K562 (cell line): ENCODE measurements around the gene MPHOSPH6. TPM values are rescaled to one million over a fixed set of nuclear protein-coding genes. Genes with fewer than 3 reads are reported as not detected.

Source experiments
- E2F8 ChIP-seq: fragments of 450-650 bp; IDR thresholded peaks from 2 replicates; pipeline ENCODE4 v1.7.1; 2018; ENCODE audit warnings: mild to moderate bottlenecking, low read depth; ENCODE audit not compliant: partially characterized antibody
- FOXO4 ChIP-seq: fragments of 450-650 bp; formaldehyde crosslinking; IDR thresholded peaks from 2 replicates; pipeline ENCODE4 v1.4.0; 2020; ENCODE audit warnings: mild to moderate bottlenecking, moderate library complexity
- PTTG1 ChIP-seq: fragments of 450-650 bp; IDR thresholded peaks from 2 replicates; pipeline ENCODE4 v1.6.1; 2016; ENCODE audit warnings: low read depth, mild to moderate bottlenecking, missing genetic modification characterization, missing compliant biosample characterization
- SP2 ChIP-seq: IDR thresholded peaks from 2 replicates; pipeline ENCODE4 v1.6.1; 2011; ENCODE audit warnings: mild to moderate bottlenecking, low read depth, low read length, moderate library complexity; ENCODE audit not compliant: poor library complexity, severe bottlenecking; ENCODE audit errors: extremely low read depth
- ZBTB8A ChIP-seq: fragments of 450-650 bp; IDR thresholded peaks from 2 replicates; pipeline ENCODE4 v1.6.1; 2018; ENCODE audit warnings: mild to moderate bottlenecking, moderate library complexity; ENCODE audit not compliant: partially characterized antibody
- ZZZ3 ChIP-seq: fragments of 450-650 bp; IDR thresholded peaks from 2 replicates; pipeline ENCODE4 v1.6.1; 2016; ENCODE audit warnings: antibody characterized with exemption, mild to moderate bottlenecking, moderate library complexity
- polyA plus RNA-seq, 8 experiments: library from polyadenylated mRNA; depleted of rRNA in 4 of 8; stranded (reverse) in 5 of 8; unstranded in 3 of 8; fragments of >200 nt; fragmentation: Nextera tagmentation in 2 of 8; fragmentation: Illumina TruSeq in 1 of 8; extraction: Ambion mirVana in 2 of 8; extraction: Trizol in 1 of 8; gene quantifications; 2 replicates each; pipeline versions ENCODE4 v1.2.1 to v1.2.3, GENCODE V29; 2011 to 2014; ENCODE audit warnings: inconsistent platforms in 1 of 8, missing spikeins in 1 of 8
- total RNA-seq, 7 experiments: library from RNA; depleted of rRNA in 6 of 7; stranded (reverse); fragments of >200 nt in 6 of 7; fragmentation: Illumina TruSeq in 2 of 7; extraction: Trizol in 2 of 7; gene quantifications; 2 replicates each; pipeline versions ENCODE4 v1.2.1 to v1.2.3, GENCODE V29; 2011 to 2021; ENCODE audit warnings: low replicate concordance in 1 of 7
- TF ChIP-seq, protein P1 (sequence below): fragments of 250-450 bp; sonication (Bioruptor Pico); IDR thresholded peaks from 2 replicates; pipeline ENCODE4 v1.8.0; 2022; ENCODE audit warnings: inconsistent platforms

The MPHOSPH6 gene
- total and polyA plus RNA-seq, 9 of the 15 experiments (the other 6 are each of a cell fraction or from before 2014, with no cell fraction given) = 37.0 to 153 (median 76.7) TPM

DNA sequence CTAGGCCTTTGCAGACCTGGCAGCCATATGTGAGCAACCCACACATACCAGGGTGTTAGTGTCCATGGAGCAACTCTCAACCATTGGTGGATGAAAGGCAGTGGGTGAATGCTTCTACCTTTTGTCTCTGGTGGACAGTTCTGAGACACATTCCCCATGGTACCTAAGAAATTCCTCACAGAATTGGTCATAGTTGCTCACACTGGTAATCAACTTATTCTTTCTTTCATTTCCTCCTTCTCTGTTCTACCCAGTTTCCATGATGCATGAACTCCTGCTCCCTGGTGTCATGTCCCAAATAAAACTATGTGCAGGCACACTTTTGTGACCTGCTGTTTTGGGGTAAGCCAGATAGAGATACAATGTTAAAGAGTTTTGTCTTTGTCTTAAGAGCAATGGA, 33.2 kb upstream of the MPHOSPH6 start (continued):
- TF ChIP-seq, protein P1, sequence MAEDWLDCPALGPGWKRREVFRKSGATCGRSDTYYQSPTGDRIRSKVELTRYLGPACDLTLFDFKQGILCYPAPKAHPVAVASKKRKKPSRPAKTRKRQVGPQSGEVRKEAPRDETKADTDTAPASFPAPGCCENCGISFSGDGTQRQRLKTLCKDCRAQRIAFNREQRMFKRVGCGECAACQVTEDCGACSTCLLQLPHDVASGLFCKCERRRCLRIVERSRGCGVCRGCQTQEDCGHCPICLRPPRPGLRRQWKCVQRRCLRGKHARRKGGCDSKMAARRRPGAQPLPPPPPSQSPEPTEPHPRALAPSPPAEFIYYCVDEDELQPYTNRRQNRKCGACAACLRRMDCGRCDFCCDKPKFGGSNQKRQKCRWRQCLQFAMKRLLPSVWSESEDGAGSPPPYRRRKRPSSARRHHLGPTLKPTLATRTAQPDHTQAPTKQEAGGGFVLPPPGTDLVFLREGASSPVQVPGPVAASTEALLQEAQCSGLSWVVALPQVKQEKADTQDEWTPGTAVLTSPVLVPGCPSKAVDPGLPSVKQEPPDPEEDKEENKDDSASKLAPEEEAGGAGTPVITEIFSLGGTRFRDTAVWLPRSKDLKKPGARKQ = no peak
- TF ChIP-seq PTTG1 (tag) (no peak), ZBTB8A (no peak), E2F8 (no peak), FOXO4 (CRISPR knock-in tag) (no peak), ZZZ3 (no peak), SP2 (no peak)
